Measurements from ENCODE around the gene CTAG2.

DNA sequence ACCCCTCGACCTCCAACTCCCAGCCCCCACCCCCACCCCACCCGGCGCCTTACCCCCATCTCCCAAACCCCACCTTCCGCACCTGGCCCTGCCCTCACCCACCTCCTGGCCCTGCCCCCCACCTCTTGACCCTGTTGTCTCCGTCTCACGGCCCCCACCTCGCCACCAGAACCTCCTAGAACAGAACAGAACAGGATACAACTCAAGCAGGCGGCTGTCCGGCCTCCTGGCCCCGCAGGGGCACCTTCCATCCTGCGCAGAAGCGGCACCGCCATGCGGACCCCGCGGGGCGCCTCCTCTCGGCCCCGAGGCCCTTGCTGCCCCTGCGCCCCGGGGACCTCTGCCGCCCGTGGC, 354 bp downstream of the CTAG2 start:
- TF ChIP-seq, protein P1, sequence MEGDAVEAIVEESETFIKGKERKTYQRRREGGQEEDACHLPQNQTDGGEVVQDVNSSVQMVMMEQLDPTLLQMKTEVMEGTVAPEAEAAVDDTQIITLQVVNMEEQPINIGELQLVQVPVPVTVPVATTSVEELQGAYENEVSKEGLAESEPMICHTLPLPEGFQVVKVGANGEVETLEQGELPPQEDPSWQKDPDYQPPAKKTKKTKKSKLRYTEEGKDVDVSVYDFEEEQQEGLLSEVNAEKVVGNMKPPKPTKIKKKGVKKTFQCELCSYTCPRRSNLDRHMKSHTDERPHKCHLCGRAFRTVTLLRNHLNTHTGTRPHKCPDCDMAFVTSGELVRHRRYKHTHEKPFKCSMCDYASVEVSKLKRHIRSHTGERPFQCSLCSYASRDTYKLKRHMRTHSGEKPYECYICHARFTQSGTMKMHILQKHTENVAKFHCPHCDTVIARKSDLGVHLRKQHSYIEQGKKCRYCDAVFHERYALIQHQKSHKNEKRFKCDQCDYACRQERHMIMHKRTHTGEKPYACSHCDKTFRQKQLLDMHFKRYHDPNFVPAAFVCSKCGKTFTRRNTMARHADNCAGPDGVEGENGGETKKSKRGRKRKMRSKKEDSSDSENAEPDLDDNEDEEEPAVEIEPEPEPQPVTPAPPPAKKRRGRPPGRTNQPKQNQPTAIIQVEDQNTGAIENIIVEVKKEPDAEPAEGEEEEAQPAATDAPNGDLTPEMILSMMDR (IDR thresholded peaks at IDR 0.05): no peak
- TF ChIP-seq POLR2A (IDR thresholded peaks at IDR 0.05): no peak
